Vagina (tissue), 2 donors: ENCODE measurements around the gene HID1. TPM values are rescaled to one million over a fixed set of nuclear protein-coding genes. Genes with fewer than 3 reads are reported as not detected.

Experiments
- DNase-seq, 2 donors: peaks; one replicate each; pipeline ENCODE4 v3.0.0-alpha.2; 2017; ENCODE audit errors: extremely low spot score in 2 of 2
- H3K27ac ChIP-seq: fragments of 200-600 bp; sonication (generic); one replicate; pipeline ENCODE4 v1.5.1; 2019
- H3K27me3 ChIP-seq: fragments of 200-600 bp; sonication (generic); one replicate; pipeline ENCODE4 v1.5.1; 2019
- H3K36me3 ChIP-seq, 2 donors: fragments of 200-600 bp; sonication (generic); one replicate each; pipeline ENCODE4 v1.5.1; 2017 to 2019
- H3K4me1 ChIP-seq: fragments of 200-600 bp; sonication (generic); one replicate; pipeline ENCODE4 v1.5.1; 2019
- H3K4me3 ChIP-seq, 2 donors: fragments of 200-600 bp; sonication (generic); 1 replicate in 1 of 2; 2 replicates in 1 of 2; pipeline ENCODE4 v1.5.1; 2016 to 2019
- H3K9me3 ChIP-seq: fragments of 200-600 bp; sonication (generic); one replicate; pipeline ENCODE4 v1.5.1; 2019
- CTCF ChIP-seq, 3 experiments: fragments of 450-650 bp in 2 of 3; fragments of 200-600 bp in 1 of 3; sonication (generic) in 1 of 3; IDR thresholded peaks; one replicate each; pipeline ENCODE4 v1.5.1; 2017 to 2019; ENCODE audit warnings: antibody characterized with exemption in 3 of 3, mild to moderate bottlenecking in 2 of 3, moderate library complexity in 2 of 3
- POLR2A ChIP-seq, 2 donors: fragments of 450-650 bp; IDR thresholded peaks; one replicate each; pipeline ENCODE4 v1.6.1; 2017; ENCODE audit warnings: antibody characterized with exemption in 2 of 2, mild to moderate bottlenecking in 2 of 2, moderate library complexity in 2 of 2
- POLR2AphosphoS5 ChIP-seq, 2 donors: sonication (generic); formaldehyde crosslinking; IDR thresholded peaks; one replicate each; pipeline ENCODE4 v1.9.0; 2017; ENCODE audit warnings: antibody characterized with exemption in 2 of 2, mild to moderate bottlenecking in 2 of 2, low read depth in 1 of 2; ENCODE audit not compliant: insufficient read depth in 1 of 2
- intact Hi-C: fragments of 100-400 bp; cut with DNase I; formaldehyde crosslinking; loops from one replicate; pipeline ENCODE4 v1.15.1; 2023
- total RNA-seq: library from RNA; depleted of rRNA; stranded (reverse); fragments of >200 nt; gene quantifications from one replicate; pipeline ENCODE4 v1.2.3, GENCODE V29; 2016

The HID1 gene
- total RNA-seq, 1 donor from 2014 or later: 13.0 TPM

- Histone ChIP-seq H3K4me3 (no peak overlapping the region), H3K4me1 (peaks cover 14% of the 10 kb centered on the region), H3K9me3 (no peaks in the 10 kb centered on the region), H3K27me3 (no peaks in the 10 kb centered on the region), H3K27ac (no peak overlapping the region), H3K36me3 (no peaks in the 10 kb centered on the region)
- intact Hi-C loops: no loop called here
- no peak for DNase-seq
- TF ChIP-seq POLR2A (IDR thresholded peaks at IDR 0.05): no peak
Observed at GRCh38 chr17:74936470-74936799, 36.1 kb downstream of the HID1 start.

- no peaks in the 10 kb centered on the region for H3K9me3 ChIP-seq
- H3K36me3 ChIP-seq: no peaks in the 10 kb centered on the region
- TF ChIP-seq POLR2AphosphoS5 (IDR thresholded peaks at IDR 0.05; ENCODE audit: insufficient read depth in 1 of 2, low read depth in 1 of 2) (no peak), CTCF (IDR thresholded peaks at IDR 0.05) (no peak), POLR2A (IDR thresholded peaks at IDR 0.05) (no peak)
- H3K4me1 ChIP-seq: peaks cover 14% of the 10 kb centered on the region
- no peak for DNase-seq
- H3K4me3 ChIP-seq: no peak within 1 kb of the TSS
- no peak within 1 kb of the TSS for H3K27ac ChIP-seq
- H3K27me3 ChIP-seq: no peaks in the 10 kb centered on the region
- intact Hi-C loops: no loop called here
Observed at GRCh38 chr17:74935585-74936469, 36.7 kb downstream of the HID1 start, which contains the start of gene OTOP3. Gene OTOP3 (plus strand): TSS chr17:74935898. CDS start chr17:74935922, 24 bp downstream.

GRCh38 chr17:74935048-74935447 lies 37.5 kb downstream of the HID1 start:
- intact Hi-C loops: no loop called here
- H3K4me3 ChIP-seq: no peak overlapping the region
- H3K27ac ChIP-seq: no peak overlapping the region
- H3K36me3 ChIP-seq: no peaks in the 10 kb centered on the region
- no peaks in the 10 kb centered on the region for H3K27me3 ChIP-seq
- no peaks in the 10 kb centered on the region for H3K9me3 ChIP-seq
- H3K4me1 ChIP-seq: peaks cover 14% of the 10 kb centered on the region
- TF ChIP-seq POLR2AphosphoS5 (IDR thresholded peaks at IDR 0.05; ENCODE audit: insufficient read depth in 1 of 2, low read depth in 1 of 2) (no peak), CTCF (IDR thresholded peaks at IDR 0.05) (no peak), POLR2A (IDR thresholded peaks at IDR 0.05) (no peak)
- DNase-seq: no peak

GRCh38 chr17:74930535-74931036 lies 42.0 kb downstream of the HID1 start:
- Histone ChIP-seq H3K4me1 (peaks cover 4% of the 10 kb centered on the region), H3K27ac (no peak overlapping the region), H3K27me3 (no peaks in the 10 kb centered on the region), H3K4me3 (no peak overlapping the region), H3K9me3 (no peaks in the 10 kb centered on the region), H3K36me3 (no peaks in the 10 kb centered on the region)
- TF ChIP-seq POLR2A (IDR thresholded peaks at IDR 0.05) (no peak), POLR2AphosphoS5 (IDR thresholded peaks at IDR 0.05; ENCODE audit: insufficient read depth in 1 of 2, low read depth in 1 of 2) (no peak), CTCF (IDR thresholded peaks at IDR 0.05) (no peak)
- DNase-seq: no peak
- intact Hi-C loops: no loop called here

- TF ChIP-seq CTCF (IDR thresholded peaks at IDR 0.05) (no peak), POLR2AphosphoS5 (IDR thresholded peaks at IDR 0.05; ENCODE audit: insufficient read depth in 1 of 2, low read depth in 1 of 2) (no peak), POLR2A (IDR thresholded peaks at IDR 0.05) (no peak)
- Histone ChIP-seq H3K9me3 (no peaks in the 10 kb centered on the region), H3K36me3 (no peaks in the 10 kb centered on the region), H3K27ac (no peak overlapping the region), H3K4me3 (no peak overlapping the region), H3K27me3 (peaks cover 4% of the 10 kb centered on the region), H3K4me1 (peaks cover 11% of the 10 kb centered on the region)
- intact Hi-C loops: no loop called here
- DNase-seq: no peak
Observed at GRCh38 chr17:74928786-74929185, 43.8 kb downstream of the HID1 start.
